Tibial nerve (tissue), 3 donors: Measurements from ENCODE around the gene EDEM3.

Experiments
- CTCF ChIP-seq, 5 experiments: fragments of 200-600 bp in 3 of 5; fragments of 450-650 bp in 2 of 5; sonication (generic) in 3 of 5; IDR thresholded peaks; one replicate each; pipeline ENCODE4 v1.5.1; 2016 to 2019; ENCODE audit warnings: antibody characterized with exemption in 5 of 5, mild to moderate bottlenecking in 3 of 5, moderate library complexity in 2 of 5
- POLR2A ChIP-seq, 2 donors: fragments of 450-650 bp; IDR thresholded peaks; one replicate each; pipeline ENCODE4 v1.6.1; 2017; ENCODE audit warnings: antibody characterized with exemption in 2 of 2, mild to moderate bottlenecking in 2 of 2, moderate library complexity in 2 of 2

DNA sequence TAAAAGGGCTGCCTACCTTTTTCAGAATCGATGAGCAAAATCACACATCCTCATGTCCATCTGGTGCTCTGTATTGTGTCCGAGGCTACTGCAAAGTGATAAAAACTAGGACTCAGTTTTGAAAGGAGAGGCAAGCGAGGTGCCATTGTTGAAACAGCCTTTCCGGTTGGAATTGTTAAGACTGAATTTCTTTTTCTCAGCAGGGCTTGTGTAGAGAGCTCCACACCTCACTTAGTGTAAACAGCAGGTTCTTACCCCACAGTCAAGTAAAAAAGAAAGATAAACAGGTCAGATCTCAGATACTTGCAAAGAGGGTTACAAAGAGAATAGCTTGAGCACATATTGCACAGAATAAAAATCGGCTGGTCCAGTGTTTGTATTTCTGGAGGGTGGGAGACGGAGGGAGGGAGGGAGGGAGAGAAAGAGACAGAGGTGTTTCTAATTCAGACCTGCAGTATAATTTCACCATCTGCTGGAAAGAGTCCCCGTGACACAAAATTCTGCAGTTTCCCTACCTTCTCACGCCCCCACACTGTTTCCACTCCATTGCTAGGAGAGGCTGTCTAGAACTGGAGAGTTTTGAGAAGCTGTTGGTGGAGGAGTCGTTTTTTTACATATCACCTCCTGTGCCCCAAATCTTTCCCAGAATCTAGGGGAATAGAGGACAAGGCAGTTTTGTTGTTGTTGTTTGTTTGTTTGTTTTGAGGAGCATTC is 82.5 kb downstream of the EDEM3 start:
- TF ChIP-seq POLR2A (IDR thresholded peaks at IDR 0.05): no peak
- no peak for TF ChIP-seq CTCF (IDR thresholded peaks at IDR 0.05)
